Measurements from ENCODE around the gene NCF2. TPM values are rescaled to one million over a fixed set of nuclear protein-coding genes. Genes with fewer than 3 reads are reported as not detected.

Gene NCF2
- total RNA-seq, 2 experiments from 2014 or later, result 15.3 to 15.8 TPM

GRCh38 chr1:183528577-183528976 lies 61.7 kb downstream of the NCF2 start:
- CTCF ChIA-PET, result no interaction called here
- Mint-ChIP-seq H3K27ac (no peak overlapping the region), H3K4me3 (no peak overlapping the region), H3K36me3 (ENCODE audit: low read depth) (peaks cover 40% of the 10 kb centered on the region), H3K27me3 (no peaks in the 10 kb centered on the region), H3K9me3 (no peaks in the 10 kb centered on the region), H3K4me1 (peaks cover 2% of the 10 kb centered on the region)
- no peak for DNase-seq
- POLR2A ChIA-PET, result no interaction called here

GRCh38 chr1:183522104-183522503 lies 68.2 kb downstream of the NCF2 start:
- peaks cover 53% of the 10 kb centered on the region for H3K36me3 Mint-ChIP-seq (ENCODE audit: low read depth)
- H3K27ac Mint-ChIP-seq, result no peak overlapping the region
- H3K4me1 Mint-ChIP-seq, result peaks cover 2% of the 10 kb centered on the region
- no peaks in the 10 kb centered on the region for H3K9me3 Mint-ChIP-seq
- no peaks in the 10 kb centered on the region for H3K27me3 Mint-ChIP-seq
- H3K4me3 Mint-ChIP-seq, result no peak overlapping the region
- DNase-seq, result no peak
- POLR2A ChIA-PET, result no interaction called here
- CTCF ChIA-PET, result no interaction called here

GRCh38 chr1:183520379-183520778 lies 69.9 kb downstream of the NCF2 start:
- no peak overlapping the region for H3K27ac Mint-ChIP-seq
- no peaks in the 10 kb centered on the region for H3K27me3 Mint-ChIP-seq
- no peaks in the 10 kb centered on the region for H3K9me3 Mint-ChIP-seq
- DNase-seq, result no peak
- CTCF ChIA-PET, result interaction anchor here (0.9 kb wide), 1 partner anchor 51 kb away, joined by 3 read pairs; no protein-coding TSS in a partner anchor
- H3K36me3 Mint-ChIP-seq (ENCODE audit: low read depth), result peaks cover 56% of the 10 kb centered on the region
- no peak overlapping the region for H3K4me3 Mint-ChIP-seq
- peaks cover 4% of the 10 kb centered on the region for H3K4me1 Mint-ChIP-seq
- POLR2A ChIA-PET, result no interaction called here

GRCh38 chr1:183517401-183517800 lies 72.9 kb downstream of the NCF2 start:
- ChIA-PET POLR2A (no interaction called here), CTCF (interaction anchor here (1.4 kb wide), 1 partner anchor 8 kb away, joined by 4 read pairs; no protein-coding TSS in a partner anchor)
- Mint-ChIP-seq H3K27me3 (no peaks in the 10 kb centered on the region), H3K4me3 (no peak overlapping the region), H3K9me3 (no peaks in the 10 kb centered on the region), H3K4me1 (peaks cover 8% of the 10 kb centered on the region), H3K27ac (no peak overlapping the region), H3K36me3 (ENCODE audit: low read depth) (peaks cover 43% of the 10 kb centered on the region)
- no peak for DNase-seq

- peaks cover 38% of the 10 kb centered on the region for H3K36me3 Mint-ChIP-seq (ENCODE audit: low read depth)
Measured at GRCh38 chr1:183516725-183517124, 73.5 kb downstream of the NCF2 start.

GRCh38 chr1:183515002-183515689 lies 75.1 kb downstream of the NCF2 start:
- no peaks in the 10 kb centered on the region for H3K27me3 Mint-ChIP-seq
- DNase-seq, result no peak
- peaks cover 18% of the 10 kb centered on the region for H3K4me1 Mint-ChIP-seq
- no peak overlapping the region for H3K27ac Mint-ChIP-seq
- no peak overlapping the region for H3K4me3 Mint-ChIP-seq
- POLR2A ChIA-PET, result no interaction called here
- CTCF ChIA-PET, result interaction anchor here (0.8 to 1.0 kb wide), 2 partner anchors 8 to 12 kb away, joined by 3 read pairs; no protein-coding TSS in a partner anchor
- no peaks in the 10 kb centered on the region for H3K9me3 Mint-ChIP-seq
- peaks cover 33% of the 10 kb centered on the region for H3K36me3 Mint-ChIP-seq (ENCODE audit: low read depth)

More at GRCh38 chr1:183516725-183517124, 73.5 kb downstream of the NCF2 start:
- POLR2A ChIA-PET, result no interaction called here
- peaks cover 11% of the 10 kb centered on the region for H3K4me1 Mint-ChIP-seq
- CTCF ChIA-PET, result no interaction called here
- H3K27ac Mint-ChIP-seq, result no peak overlapping the region
- H3K4me3 Mint-ChIP-seq, result no peak overlapping the region
- no peak for DNase-seq
- H3K9me3 Mint-ChIP-seq, result no peaks in the 10 kb centered on the region
- H3K27me3 Mint-ChIP-seq, result no peaks in the 10 kb centered on the region

GRCh38 chr1:183514235-183514634 lies 76.0 kb downstream of the NCF2 start:
- DNase-seq, result no peak
- Mint-ChIP-seq H3K36me3 (ENCODE audit: low read depth) (peaks cover 28% of the 10 kb centered on the region), H3K27ac (no peak overlapping the region), H3K4me3 (no peak overlapping the region), H3K4me1 (peaks cover 18% of the 10 kb centered on the region), H3K27me3 (no peaks in the 10 kb centered on the region), H3K9me3 (no peaks in the 10 kb centered on the region)
- CTCF ChIA-PET, result interaction anchor here (0.6 to 1.0 kb wide), 3 partner anchors 9 to 1140 kb away, joined by 3 to 4 read pairs (median 3); no protein-coding TSS in a partner anchor
- POLR2A ChIA-PET, result no interaction called here

- H3K27ac Mint-ChIP-seq, result no peak overlapping the region
- H3K36me3 Mint-ChIP-seq (ENCODE audit: low read depth), result peaks cover 18% of the 10 kb centered on the region
- H3K4me3 Mint-ChIP-seq, result no peak overlapping the region
- peaks cover 18% of the 10 kb centered on the region for H3K4me1 Mint-ChIP-seq
- no peaks in the 10 kb centered on the region for H3K9me3 Mint-ChIP-seq
- DNase-seq, result no peak
- POLR2A ChIA-PET, result no interaction called here
- CTCF ChIA-PET, result interaction anchor here (0.6 kb wide), 1 partner anchor 1235 kb away, joined by 3 read pairs; no protein-coding TSS in a partner anchor
- H3K27me3 Mint-ChIP-seq, result no peaks in the 10 kb centered on the region
Measured at GRCh38 chr1:183512450-183512849, 77.8 kb downstream of the NCF2 start.

- no peak for DNase-seq
- no peak overlapping the region for H3K27ac Mint-ChIP-seq
- no peaks in the 10 kb centered on the region for H3K9me3 Mint-ChIP-seq
- no peak overlapping the region for H3K4me3 Mint-ChIP-seq
- peaks cover 12% of the 10 kb centered on the region for H3K4me1 Mint-ChIP-seq
- H3K36me3 Mint-ChIP-seq (ENCODE audit: low read depth), result peaks cover 6% of the 10 kb centered on the region
- CTCF ChIA-PET, result interaction anchor here (0.6 to 1.9 kb wide), 4 partner anchors 10 to 69 kb away, joined by 3 to 5 read pairs (median 4); no protein-coding TSS in a partner anchor
- POLR2A ChIA-PET, result no interaction called here
- no peaks in the 10 kb centered on the region for H3K27me3 Mint-ChIP-seq
Measured at GRCh38 chr1:183508694-183509093, 81.6 kb downstream of the NCF2 start.

GRCh38 chr1:183506561-183506960 lies 83.7 kb downstream of the NCF2 start:
- H3K27ac Mint-ChIP-seq, result no peak overlapping the region
- H3K4me1 Mint-ChIP-seq, result peaks cover 23% of the 10 kb centered on the region
- H3K36me3 Mint-ChIP-seq (ENCODE audit: low read depth), result peaks cover 6% of the 10 kb centered on the region
- CTCF ChIA-PET, result interaction anchor here (1.0 kb wide), 2 partner anchors 10 to 35 kb away, joined by 3 read pairs; no protein-coding TSS in a partner anchor
- no peak for DNase-seq
- no peaks in the 10 kb centered on the region for H3K27me3 Mint-ChIP-seq
- H3K4me3 Mint-ChIP-seq, result no peak overlapping the region
- POLR2A ChIA-PET, result no interaction called here
- no peaks in the 10 kb centered on the region for H3K9me3 Mint-ChIP-seq

Other genes with a start within 250 kb of the NCF2 start
- gene NMNAT2, start 172.1 kb downstream of the NCF2 start, total RNA-seq, result not detected
- gene SMG7, start 118.0 kb downstream of the NCF2 start, total RNA-seq, result 10 to 100 TPM; 72.4 to 87.3 TPM
- gene ARPC5, start 45.3 kb upstream of the NCF2 start, total RNA-seq, result 100 to 1,000 TPM; 257 to 273 TPM
- not detected for gene APOBEC4, start 62.9 kb upstream of the NCF2 start, total RNA-seq
- 1 to 10 TPM; 2.6 TPM for gene RGL1, start 214.7 kb upstream of the NCF2 start, total RNA-seq